SK-N-SH treated with all-trans-retinoic acid at 6 μM for 48 hours (cell line): ENCODE measurements around the gene IL15RA.

ENCODE experiments used
- CREB5 ChIP-seq: fragments of 250-450 bp; sonication (Bioruptor Pico); IDR thresholded peaks from 2 replicates; pipeline ENCODE4 v1.5.1; 2020; ENCODE audit warnings: low read depth, mild to moderate bottlenecking, moderate library complexity
- CSRNP3 ChIP-seq: fragments of 250-450 bp; sonication (Bioruptor Pico); IDR thresholded peaks from 2 replicates; pipeline ENCODE4 v1.5.1; 2021; ENCODE audit warnings: mild to moderate bottlenecking, moderate library complexity
- GLIS3 ChIP-seq: fragments of 250-450 bp; sonication (Bioruptor Pico); IDR thresholded peaks from 2 replicates; pipeline ENCODE4 v1.5.0; 2020; ENCODE audit warnings: mild to moderate bottlenecking, moderate library complexity
- ISL1 ChIP-seq: fragments of 250-450 bp; sonication (Bioruptor Pico); IDR thresholded peaks from 2 replicates; pipeline ENCODE4 v2.1.2; 2022; ENCODE audit warnings: mild to moderate bottlenecking, moderate library complexity
- RARB ChIP-seq: fragments of 250-450 bp; sonication (Bioruptor Pico); IDR thresholded peaks from 2 replicates; pipeline ENCODE4 v1.8.0; 2021; ENCODE audit warnings: mild to moderate bottlenecking, moderate library complexity
- SNAI2 ChIP-seq: fragments of 250-450 bp; sonication (Bioruptor Pico); IDR thresholded peaks from 2 replicates; pipeline ENCODE4 v1.5.0; 2020; ENCODE audit warnings: mild to moderate bottlenecking, moderate library complexity
- ZFP30 ChIP-seq: fragments of 450-650 bp; formaldehyde crosslinking; IDR thresholded peaks from 2 replicates; pipeline ENCODE4 v1.5.0; 2022; ENCODE audit warnings: mild to moderate bottlenecking, moderate library complexity
- ZNF70 ChIP-seq: fragments of 450-650 bp; formaldehyde crosslinking; IDR thresholded peaks from 2 replicates; pipeline ENCODE4 v1.5.0; 2020; ENCODE audit warnings: mild to moderate bottlenecking, moderate library complexity

GRCh38 chr10:5992398-5992797, 15.1 kb upstream of the IL15RA start:
- TF ChIP-seq ZFP30 (no peak), CSRNP3 (CRISPR knock-in tag) (no peak), SNAI2 (no peak), RARB (CRISPR knock-in tag) (no peak), CREB5 (CRISPR knock-in tag) (no peak), ZNF70 (CRISPR knock-in tag) (no peak), ISL1 (CRISPR knock-in tag) (no peak), GLIS3 (CRISPR knock-in tag) (no peak)
